Activated CD4-positive, alpha-beta T cell treated with anti-CD3 and anti-CD28 coated beads for 24 hours (primary cell): ENCODE data around the gene MFAP3L.
"Not testable (repeated sequence)": the region's sequence is repeated elsewhere in the genome, so short reads cannot be mapped to it uniquely, and the experiment has no call there.

Experiments used
- DNase-seq, 2 donors: peaks; one replicate each; pipeline ENCODE4 v3.0.0-alpha.2; 2020; ENCODE audit warnings: low read depth in 2 of 2

The MFAP3L gene

GRCh38 chr4:169987327-169988228 is 38.6 kb downstream of the MFAP3L start:
- no peak for DNase-seq

GRCh38 chr4:169986369-169986768 is 39.8 kb downstream of the MFAP3L start:
- DNase-seq, result no peak

- DNase-seq, result no peak
These were observed 40.3 kb downstream of the MFAP3L start for GRCh38 chr4:169985881-169986280.

- no peak for DNase-seq
These were observed 41.5 kb downstream of the MFAP3L start for GRCh38 chr4:169984745-169985144.

- no peak for DNase-seq
These were observed 42.0 kb downstream of the MFAP3L start for GRCh38 chr4:169984173-169984572.

- DNase-seq, result no peak
These were observed 49.2 kb downstream of the MFAP3L start for GRCh38 chr4:169976951-169977350.

- DNase-seq, result no peak
These were observed 50.1 kb downstream of the MFAP3L start for GRCh38 chr4:169975838-169976796.

- no peak for DNase-seq
These were observed 50.9 kb downstream of the MFAP3L start for GRCh38 chr4:169975131-169975837.

GRCh38 chr4:169971456-169972015 is 54.7 kb downstream of the MFAP3L start:
- no peak for DNase-seq

- DNase-seq, result no peak
These were observed 57.2 kb downstream of the MFAP3L start for GRCh38 chr4:169968999-169969398.

GRCh38 chr4:169963998-169964397 is 62.2 kb downstream of the MFAP3L start:
- no peak for DNase-seq

GRCh38 chr4:169959254-169959653 is 66.9 kb downstream of the MFAP3L start:
- no peak for DNase-seq

GRCh38 chr4:169958629-169959028 is 67.6 kb downstream of the MFAP3L start:
- no peak for DNase-seq

- DNase-seq, result no peak
These were observed 68.4 kb downstream of the MFAP3L start for GRCh38 chr4:169957785-169958184.

GRCh38 chr4:169956091-169956843 is 69.9 kb downstream of the MFAP3L start:
- no peak for DNase-seq

GRCh38 chr4:169955521-169955920 is 70.7 kb downstream of the MFAP3L start:
- DNase-seq, result no peak

- no peak for DNase-seq
These were observed 73.8 kb downstream of the MFAP3L start for GRCh38 chr4:169952236-169953002.

- no peak for DNase-seq
These were observed 77.9 kb downstream of the MFAP3L start for GRCh38 chr4:169948271-169948670.

GRCh38 chr4:169945636-169946035 is 80.6 kb downstream of the MFAP3L start:
- no peak for DNase-seq

GRCh38 chr4:169943601-169944000 is 82.6 kb downstream of the MFAP3L start:
- DNase-seq, result not testable (repeated sequence)
